NCI-H2081 (cell line): ENCODE data around the gene CACNA1S.

Experiments
- DNase-seq, 2 experiments: peaks; one replicate each; lab custom pipeline; 2025; lab: John Stamatoyannopoulos, UW

CACNA1S gene

DNA sequence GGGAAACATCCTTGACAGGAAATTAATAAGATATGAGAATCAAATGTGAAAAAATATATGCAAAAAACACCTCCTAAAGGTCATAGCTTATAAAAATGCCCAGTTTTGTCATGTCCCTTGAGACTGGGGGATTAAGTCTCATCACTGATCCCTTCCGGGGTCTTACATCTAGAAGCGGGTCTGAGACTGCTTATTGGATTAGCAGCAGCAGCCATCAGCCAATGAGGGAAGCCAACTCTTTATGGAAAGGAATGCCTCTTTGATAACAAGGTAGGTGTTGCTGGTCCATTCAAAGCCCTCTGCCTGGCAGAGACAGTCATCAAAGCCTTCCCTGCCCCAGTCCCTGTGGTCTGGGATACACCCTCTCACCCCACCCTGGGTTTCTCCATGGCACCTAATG, 3.9 kb upstream of the CACNA1S start:
- no peak for DNase-seq

DNA sequence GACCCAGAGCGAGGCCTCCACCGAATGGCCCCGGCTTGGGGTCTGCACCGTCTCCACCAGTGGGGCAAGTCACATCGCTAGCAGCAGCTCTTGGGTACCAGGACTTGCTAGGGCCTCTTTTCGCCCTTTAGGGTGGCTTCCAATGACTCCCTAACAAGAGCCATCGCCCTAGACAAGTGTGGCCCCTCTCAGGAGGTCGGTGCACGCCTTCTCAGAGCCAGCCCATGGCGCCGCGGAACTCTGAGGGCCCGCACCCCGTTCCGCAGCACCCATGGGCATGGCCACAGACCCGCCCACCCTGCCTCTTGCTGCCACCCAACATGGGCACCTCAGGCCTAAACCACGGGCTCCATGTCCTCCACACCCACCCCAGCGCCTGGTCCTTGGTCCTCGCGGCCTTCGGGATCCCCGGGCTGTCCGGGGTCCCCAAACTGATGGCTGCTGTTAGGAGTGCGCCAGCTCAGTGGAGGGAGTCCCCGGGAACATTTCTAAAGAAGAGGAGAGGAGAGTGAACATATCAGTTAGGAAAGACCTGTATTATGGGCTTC, 3.2 kb upstream of the CACNA1S start:
- DNase-seq: no peak

DNA sequence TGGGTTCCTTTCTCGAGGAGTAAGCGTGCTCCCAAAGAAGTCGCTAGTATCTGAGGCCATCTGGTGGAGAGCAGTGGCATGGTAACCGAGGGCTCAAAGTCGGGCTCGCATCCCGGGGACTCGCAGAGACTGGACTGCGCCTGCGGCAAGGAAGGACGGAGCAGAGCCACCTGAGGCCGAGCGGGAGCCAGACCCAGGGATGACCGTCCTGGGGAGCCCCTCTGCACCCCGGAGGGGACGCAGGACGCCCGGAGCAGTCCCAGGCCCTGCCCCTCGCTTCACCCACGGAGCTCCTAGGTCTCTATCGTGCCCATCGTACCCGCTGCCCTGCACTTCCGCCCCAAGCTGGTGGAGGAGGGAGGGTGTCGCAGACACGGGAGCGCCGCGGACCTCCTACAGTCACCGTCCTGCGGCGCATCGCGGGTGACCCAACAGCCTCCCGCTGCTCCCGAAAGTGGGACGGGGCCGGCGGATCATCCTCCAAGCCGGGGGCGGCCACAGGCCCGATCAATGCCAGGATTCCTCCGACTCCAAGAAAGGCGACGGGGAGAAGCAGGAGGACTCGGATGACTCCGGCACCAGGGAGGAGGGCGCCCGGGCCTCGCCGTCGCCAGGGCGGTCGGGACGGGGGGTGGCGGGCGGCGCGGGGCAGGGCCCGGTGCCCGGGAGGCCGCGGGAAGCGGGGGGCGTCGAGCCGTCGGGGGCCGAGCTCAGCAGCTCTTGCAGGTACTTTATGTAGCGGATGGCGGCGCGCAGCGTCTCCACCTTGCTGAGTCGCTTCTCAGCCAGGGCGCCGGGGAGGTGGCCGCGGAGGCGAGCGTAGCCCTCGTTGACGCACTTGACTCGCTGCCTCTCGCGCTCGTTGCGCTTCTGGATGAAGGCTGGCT, 2.3 kb upstream of the CACNA1S start:
- DNase-seq: peak; percentile 95 to 96

DNA sequence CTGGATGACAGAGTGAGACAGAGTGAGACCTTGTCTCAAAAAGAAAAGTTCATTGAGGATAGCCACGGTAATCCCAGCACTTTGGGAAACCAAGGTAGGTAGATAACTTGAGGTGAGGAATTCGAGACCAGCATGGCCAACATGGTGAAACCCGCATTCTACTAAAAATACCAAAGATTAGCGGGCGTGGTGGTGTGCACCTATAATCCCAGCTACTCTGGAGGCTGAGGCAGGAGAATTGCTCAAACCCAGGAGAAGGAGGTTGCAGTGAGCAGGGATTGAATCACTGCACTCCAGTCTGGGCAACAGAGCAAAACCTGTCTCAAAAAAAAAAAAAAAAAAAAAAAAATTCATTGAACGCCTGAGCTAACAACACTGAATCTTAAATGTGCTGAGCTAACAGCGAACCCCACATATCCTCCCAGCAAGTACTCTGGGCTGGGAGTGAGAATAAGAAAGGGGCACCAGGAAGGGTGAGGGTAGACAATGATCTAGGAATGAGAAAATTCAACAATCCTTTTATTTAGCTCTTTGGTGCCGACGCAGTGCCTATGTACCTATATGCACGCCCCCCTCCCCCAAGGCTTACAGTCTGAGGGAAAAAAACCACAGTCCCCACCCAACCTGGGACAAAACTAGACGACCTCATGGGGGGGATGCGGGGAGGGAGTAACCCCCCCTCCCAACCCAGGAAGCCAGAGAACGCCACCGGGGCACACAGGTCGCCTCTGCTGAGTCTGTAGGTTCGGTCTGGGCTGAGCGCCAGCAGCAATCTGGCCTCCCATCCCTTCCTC, 1.4 kb upstream of the CACNA1S start:
- DNase-seq: no peak

DNA sequence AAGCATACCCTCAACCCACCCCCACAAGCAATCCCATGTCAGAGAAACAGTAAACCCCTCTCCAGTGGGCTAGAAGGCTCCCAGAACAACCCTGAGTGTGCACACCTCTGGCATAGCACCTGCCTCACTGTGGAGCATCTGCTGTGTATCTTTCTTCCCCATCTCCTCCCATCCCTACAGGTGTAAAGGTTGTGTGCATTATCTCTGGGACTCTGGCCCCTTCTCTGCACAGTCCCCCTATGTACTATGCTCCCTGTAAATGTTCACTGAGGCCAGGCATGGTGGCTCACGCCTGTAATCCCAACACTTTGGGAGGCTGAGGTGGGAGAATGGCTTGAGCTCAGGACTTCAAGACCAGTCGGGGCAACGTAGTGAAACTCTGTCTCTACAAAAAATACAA, 700 bp upstream of the CACNA1S start:
- DNase-seq: no peak

DNA sequence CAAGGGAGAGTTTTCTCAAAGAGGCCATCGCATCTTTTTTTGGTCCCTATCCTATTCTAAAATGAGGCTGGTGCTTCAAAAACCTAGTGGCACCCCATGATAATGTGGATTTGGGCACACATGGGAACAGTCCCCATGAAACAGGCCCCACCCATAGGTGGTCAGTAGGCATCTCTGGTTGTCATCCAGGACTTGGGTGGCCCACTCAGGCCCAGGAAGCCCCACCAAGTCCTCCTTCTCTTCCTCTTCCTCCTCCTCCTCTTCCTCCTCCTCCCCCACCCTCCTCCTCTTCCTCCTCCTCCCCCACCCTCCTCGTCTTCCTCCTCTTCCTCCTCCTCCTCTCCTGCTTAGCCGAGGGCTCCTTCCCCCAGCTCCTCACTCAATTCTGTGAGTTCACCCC, 554 bp downstream of the CACNA1S start:
- no peak for DNase-seq

DNA sequence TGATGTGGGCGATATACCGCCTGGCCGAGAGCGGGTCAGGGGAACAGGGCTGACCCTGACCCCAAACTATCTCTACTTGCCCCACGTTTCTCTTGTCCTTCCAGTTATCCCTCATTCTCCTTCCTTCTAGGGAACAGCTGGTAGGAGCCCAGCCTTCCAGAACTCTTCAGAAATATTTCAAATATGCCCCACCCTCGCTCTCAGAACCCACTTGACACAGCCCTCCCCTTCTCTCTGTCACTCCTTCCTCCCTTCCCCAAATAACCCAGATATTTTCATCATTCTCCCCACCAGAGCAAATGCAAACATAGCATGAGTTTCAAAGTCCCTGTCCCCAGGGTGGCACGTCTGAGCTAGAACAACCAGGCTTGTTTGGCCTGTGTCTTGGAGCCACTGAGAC, 1.1 kb downstream of the CACNA1S start:
- DNase-seq: no peak

DNA sequence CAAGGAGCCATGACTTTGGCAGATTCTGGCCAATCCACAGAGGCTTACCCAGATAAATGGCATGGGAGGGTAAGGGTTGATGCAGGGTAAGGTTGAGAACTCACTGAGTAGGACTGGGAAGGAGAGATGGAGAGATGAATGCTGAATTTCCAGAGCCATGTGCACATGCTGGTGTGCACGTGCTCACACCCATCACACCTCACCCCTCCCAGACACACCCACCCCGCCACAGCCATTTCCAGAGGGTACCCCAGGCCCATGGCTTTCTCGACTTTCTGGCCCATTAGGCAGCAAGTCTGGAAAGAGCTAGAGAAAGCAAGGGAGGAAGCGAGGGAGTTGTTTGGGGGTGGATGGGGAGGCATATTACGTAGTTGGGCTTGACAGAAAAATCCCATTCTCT, 1.6 kb downstream of the CACNA1S start:
- DNase-seq: no peak

DNA sequence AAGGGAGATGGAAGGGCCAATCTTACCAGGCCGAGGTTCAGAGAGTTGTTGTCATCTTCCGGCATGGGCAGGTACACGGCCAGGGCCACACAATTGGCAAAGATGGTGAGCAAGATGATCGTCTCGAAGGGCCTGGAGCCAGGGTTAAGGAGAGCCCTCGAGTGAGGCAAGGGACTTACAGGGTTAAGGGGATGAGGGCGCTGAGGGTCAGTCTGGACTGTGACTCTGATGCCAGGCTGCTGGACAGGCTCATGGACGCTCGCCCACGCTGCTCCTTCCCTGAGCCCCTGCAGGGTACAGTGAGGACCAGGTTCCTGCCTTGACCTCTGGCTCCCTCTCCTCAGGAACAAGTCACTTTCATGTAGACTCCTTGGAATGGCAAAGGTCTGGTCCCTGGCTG, 2.1 kb downstream of the CACNA1S start:
- DNase-seq: no peak

DNA sequence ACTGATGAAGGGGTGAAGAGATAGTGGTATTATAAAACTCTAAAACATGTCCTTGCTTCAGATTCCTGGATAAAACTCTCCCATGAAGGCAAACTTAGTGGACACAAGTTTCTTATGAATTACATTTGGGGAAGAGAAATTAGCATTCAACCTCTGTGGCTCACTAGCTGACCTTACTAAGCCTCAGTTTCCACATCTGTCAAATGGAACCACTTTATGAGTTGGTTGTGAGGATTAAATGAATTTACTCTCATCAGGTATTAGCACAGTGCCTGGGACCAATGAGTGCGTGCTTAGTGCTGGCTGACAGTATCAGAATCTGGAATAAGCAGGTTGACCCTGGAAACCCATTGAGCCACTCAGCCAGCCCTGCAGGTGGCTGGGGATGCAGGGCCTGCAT, 2.6 kb downstream of the CACNA1S start:
- no peak for DNase-seq

DNA sequence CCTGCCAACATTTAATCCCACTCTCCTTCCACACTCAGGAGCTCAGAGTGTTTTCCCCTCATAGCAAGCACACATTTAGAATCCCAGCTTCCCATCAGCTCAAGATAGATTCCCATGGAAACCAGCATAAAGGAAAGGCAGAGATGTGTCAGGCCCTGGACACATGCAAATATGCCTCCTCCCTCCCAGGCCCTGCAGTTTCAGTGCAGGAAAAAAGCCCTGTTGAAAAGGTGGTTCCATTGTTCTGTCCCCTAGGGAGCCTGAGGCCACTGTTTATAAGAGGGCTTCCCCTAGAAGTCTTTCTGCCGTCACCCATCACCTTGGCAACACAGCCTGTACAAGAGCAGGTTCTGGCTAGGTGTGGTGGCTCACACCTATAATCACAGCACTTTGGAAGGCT, 3.6 kb downstream of the CACNA1S start:
- peak; percentile 75 to 83 for DNase-seq

DNA sequence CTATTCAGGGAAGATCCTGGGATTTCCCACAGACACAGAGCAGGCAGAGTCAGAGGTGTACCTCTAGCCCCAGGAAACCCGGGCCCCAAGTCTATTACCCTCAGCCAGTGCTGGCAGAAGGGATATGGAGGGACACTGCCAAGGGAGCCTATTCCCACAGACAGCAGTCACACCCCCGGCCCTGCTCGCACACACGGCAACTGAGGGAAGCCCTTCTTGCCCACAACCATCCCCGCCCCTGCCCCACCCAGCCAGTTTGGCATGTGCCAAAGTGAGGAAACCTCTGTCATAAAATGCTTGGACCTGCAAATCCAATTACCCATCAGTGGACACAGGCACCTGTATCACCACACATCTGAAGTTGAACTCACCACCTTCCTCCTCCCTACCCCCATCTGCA, 6.5 kb downstream of the CACNA1S start:
- no peak for DNase-seq

DNA sequence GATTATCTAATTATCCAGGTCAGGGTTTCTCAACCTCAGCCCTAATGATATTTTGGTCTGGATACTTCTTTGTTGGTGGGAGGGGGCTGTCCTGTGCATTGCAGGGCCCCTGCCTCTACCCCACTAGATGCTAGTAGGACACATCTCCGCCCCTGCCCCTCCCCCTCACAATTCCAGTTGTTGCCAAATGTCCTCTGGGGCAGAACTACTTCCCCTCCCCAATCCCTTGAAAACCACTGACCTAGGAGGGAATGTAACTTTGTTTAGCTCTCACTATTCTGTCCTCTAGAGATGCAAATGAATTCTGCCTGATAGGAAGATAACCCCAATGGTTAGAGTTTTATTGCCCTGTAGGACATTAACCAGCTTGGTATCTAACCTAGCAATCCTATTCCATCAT, 8.1 kb downstream of the CACNA1S start:
- DNase-seq: no peak

DNA sequence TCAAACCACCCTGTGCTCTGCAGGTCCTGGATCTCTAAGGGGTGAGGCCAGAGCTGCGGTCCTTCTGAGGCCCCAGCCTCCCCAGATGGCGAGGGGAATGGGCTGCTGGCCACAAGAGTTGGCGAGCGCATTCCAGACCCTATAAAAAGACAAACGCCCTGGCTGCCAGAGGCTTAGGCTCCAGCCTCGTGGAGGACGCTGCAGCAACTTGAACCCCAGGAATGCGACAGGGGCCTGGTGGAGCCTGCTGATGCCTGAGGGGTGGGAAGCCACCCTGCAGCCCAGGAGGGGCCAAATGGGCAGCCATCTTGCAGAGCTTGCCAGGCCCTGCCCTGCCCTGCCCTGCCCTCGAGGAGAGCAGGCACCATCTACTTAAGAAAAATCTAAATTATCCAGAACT, 8.6 kb downstream of the CACNA1S start:
- DNase-seq: no peak

DNA sequence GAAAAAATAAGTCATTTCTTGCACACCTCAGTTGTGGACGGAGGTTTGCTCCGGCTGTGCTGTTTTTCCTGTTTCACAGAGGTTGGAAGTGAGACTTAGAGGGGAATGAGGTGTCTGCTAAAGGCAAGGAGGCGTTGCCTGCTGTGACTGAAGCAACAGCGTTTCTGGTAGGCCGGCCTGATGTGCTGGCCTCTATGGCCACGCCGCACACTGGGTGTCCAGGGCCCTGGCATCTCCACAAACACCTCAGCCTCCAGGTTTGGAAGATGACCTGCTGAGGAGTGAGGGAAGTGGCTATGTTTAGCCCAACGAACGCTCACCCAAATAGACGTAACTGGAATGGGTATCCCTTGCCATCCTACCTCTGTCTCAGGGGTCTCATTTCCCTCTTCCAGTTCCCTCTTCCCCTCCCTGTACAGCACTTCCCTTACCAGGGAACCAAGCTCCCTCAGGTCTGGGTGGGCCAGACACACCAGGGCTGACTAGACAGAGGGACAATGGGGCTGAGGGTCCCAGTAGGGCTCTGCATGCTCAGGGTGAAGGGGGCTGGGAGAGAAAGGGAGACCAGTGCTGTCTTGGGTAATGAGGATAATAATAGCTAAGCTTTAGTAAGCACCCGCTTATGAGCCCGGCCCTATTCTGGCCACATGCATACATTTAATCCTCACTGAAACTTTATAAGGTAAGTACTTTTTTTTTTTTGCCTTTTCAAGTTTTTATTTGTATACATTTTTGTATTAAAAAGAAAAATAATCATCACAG, 11.9 kb downstream of the CACNA1S start:
- DNase-seq: no peak

DNA sequence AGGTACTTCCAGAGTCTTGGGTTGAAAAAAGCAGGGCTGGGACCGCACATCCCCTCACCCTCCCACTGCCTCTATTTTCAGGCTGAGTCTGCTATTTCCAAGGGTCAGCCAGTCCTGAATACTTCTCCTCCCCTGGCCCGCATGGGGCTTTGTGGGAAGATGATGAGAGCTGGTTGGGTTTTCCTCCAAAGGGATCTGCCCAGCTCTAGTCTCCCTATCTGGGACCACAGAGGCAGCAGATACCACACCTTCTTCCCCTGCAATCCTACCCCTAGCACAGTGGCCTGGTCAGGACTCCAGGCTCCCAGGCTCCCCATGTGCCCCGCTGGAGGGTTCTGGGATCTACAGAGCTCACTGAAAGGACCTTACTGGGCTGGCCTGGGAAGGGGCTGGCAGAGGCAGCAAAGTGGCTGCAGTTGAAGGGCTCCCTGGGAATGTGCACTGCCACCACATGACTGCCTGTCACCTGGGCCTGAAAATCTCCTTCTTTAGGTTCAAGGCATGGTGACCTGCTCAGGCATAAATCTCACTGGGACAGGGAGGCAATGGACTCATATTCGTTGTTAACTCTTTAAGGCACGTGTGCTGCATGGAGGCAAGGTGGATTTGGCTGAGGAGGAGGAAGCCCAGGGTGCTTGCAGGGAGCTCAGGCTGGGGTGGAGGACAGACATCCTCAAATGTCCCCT, 13.1 kb downstream of the CACNA1S start:
- no peak for DNase-seq

DNA sequence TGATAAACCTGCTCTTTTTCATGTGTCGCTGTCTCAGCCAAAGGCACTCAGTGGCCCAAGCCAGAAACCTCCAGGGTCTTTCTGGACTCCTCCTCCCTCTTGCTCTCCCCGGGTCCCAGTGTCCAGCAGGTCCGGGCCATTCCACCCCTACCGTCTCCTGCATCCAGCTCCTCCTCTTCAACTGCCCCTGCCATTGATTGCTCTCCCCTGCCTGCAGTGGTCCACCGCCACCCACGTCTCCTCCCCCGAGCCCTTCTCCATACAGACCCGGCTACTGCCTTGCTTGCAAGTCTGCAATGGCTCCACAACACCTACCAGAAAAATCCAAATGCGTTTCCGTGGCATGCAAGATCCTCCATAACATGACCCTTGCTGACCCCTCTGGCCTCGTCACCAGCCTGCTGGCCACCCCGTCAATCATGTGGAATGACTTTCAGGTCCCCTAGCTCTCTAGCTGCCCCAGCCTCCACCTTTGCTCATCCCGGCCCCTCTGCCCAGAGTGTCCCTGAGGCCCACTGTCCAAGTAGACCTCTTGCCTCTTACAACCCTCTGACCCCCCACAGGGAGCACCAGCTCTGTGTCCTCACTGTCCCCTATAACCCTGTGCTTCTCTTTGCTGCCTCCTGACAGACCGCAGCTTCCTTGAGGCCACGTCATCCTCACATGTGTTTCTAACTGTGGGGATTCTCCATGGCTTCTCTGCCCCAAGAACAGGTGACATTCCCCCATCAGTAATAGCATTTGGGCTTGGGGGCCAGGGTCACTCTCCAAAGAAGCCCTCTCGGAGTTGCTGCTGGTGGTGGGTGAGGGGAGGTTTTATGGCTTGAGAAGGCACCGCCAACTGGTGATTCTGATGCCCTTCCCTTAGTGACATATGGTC, 15.0 kb downstream of the CACNA1S start:
- no peak for DNase-seq

DNA sequence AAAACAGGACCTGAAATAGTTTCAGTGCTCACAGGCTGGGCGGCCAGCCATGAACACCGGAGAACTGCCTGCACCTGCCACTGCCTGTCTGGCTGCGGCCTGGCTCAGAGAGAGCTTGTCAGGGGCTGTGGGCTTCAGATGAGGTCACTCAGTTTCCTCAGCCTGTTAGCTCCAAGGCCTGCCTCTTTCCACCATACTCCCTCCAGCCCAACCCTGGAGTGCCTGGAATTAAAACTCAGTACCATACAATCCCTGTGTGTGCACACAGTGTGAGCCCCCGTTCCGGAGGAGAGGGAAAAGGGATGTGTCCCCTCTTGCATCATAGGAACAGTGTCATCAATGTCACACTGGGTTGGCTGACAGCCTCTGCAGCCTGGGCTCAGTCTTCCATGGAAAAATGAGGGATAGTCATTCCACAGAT, 16.2 kb downstream of the CACNA1S start:
- peak in 1 of 2 experiments; percentile 7 for DNase-seq

DNA sequence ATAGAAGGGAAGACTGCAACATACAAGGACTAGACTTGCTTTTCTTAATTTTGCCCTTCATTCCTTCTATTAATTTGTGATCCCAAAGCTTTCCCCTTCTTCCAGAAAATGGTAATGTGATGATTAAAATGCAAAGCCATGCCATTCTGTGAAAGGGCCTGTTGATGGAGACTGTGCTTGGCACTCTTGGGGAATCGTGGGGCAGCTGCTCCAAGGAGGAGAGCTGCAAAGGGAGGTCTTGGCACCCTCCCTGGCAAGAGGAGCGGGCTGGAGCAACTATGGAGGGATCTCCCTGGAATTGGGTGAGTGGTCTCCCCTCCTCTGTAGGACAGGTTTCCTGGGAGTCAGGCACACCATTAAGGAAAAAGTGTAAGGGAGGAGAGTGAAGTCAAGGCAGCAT, 16.6 kb downstream of the CACNA1S start:
- DNase-seq: no peak

DNA sequence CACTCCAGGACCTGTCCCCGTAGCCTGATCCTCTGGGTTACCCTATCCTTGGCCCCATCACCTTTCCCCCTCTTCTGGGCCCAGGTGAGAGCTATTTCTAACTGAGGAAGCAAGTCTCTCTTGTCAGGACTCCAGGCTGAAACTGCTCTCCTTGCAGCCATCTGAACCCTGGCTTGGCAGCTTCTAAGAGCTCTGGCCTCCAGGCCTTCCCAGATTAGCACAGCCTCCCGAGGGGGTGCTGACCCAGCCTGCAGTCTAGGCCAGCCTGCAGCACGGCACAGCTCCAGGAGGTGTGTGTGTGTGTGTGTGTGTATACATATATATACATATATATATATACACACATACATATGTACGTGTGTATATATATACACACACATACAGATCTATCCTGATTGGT, 17.4 kb downstream of the CACNA1S start:
- no peak for DNase-seq

DNA sequence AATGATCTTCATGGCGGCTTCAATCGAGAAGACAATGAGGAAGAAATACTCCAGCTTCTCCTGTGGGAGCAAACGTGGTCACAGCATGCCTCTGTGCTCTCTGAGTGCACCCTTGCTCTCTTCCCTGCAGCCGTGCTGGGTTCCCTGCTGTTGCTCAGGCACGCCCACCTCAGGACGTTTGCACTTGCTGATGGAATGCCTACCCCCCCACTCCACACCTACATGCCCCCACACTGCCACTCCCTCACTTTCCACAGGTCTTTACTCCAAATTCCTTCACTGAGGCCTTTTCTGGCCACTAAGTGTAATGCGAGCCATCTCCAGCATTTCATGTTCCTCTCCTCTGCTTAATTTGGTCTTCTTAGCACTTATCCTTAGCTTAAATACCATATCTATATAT, 18.3 kb downstream of the CACNA1S start:
- DNase-seq: no peak
